SK-N-SH treated with all-trans-retinoic acid at 6 μM for 48 hours (cell line): ENCODE measurements around the gene RADIL.

Experiments
- ARNTL ChIP-seq: fragments of 450-650 bp; formaldehyde crosslinking; IDR thresholded peaks from 2 replicates; pipeline ENCODE4 v1.5.0; 2020; ENCODE audit warnings: low read depth, mild to moderate bottlenecking, moderate library complexity, borderline replicate concordance
- CREB5 ChIP-seq: fragments of 250-450 bp; sonication (Bioruptor Pico); IDR thresholded peaks from 2 replicates; pipeline ENCODE4 v1.5.1; 2020; ENCODE audit warnings: low read depth, mild to moderate bottlenecking, moderate library complexity
- ISL1 ChIP-seq: fragments of 250-450 bp; sonication (Bioruptor Pico); IDR thresholded peaks from 2 replicates; pipeline ENCODE4 v2.1.2; 2022; ENCODE audit warnings: mild to moderate bottlenecking, moderate library complexity
- OSR1 ChIP-seq: fragments of 250-450 bp; sonication (Bioruptor Pico); IDR thresholded peaks from 2 replicates; pipeline ENCODE4 v1.8.0; 2022; ENCODE audit warnings: moderate library complexity, mild to moderate bottlenecking, inconsistent platforms
- SNAI2 ChIP-seq: fragments of 250-450 bp; sonication (Bioruptor Pico); IDR thresholded peaks from 2 replicates; pipeline ENCODE4 v1.5.0; 2020; ENCODE audit warnings: mild to moderate bottlenecking, moderate library complexity
- TCF4 ChIP-seq: fragments of 250-450 bp; sonication (Bioruptor Pico); IDR thresholded peaks from 2 replicates; pipeline ENCODE4 v1.8.0; 2021; ENCODE audit warnings: mild to moderate bottlenecking, moderate library complexity, borderline replicate concordance
- TOX ChIP-seq: fragments of 250-450 bp; sonication (Bioruptor Pico); IDR thresholded peaks from 2 replicates; pipeline ENCODE4 v1.8.0; 2021; ENCODE audit warnings: mild to moderate bottlenecking, moderate library complexity, borderline replicate concordance
- ZFP3 ChIP-seq: fragments of 250-450 bp; sonication (Bioruptor Pico); IDR thresholded peaks from 2 replicates; pipeline ENCODE4 v1.5.0; 2020; ENCODE audit warnings: mild to moderate bottlenecking, moderate library complexity
- ZFP30 ChIP-seq: fragments of 450-650 bp; formaldehyde crosslinking; IDR thresholded peaks from 2 replicates; pipeline ENCODE4 v1.5.0; 2022; ENCODE audit warnings: mild to moderate bottlenecking, moderate library complexity
- ZNF70 ChIP-seq: fragments of 450-650 bp; formaldehyde crosslinking; IDR thresholded peaks from 2 replicates; pipeline ENCODE4 v1.5.0; 2020; ENCODE audit warnings: mild to moderate bottlenecking, moderate library complexity
- TF ChIP-seq, protein P1 (sequence below): fragments of 250-450 bp; sonication (Bioruptor Pico); IDR thresholded peaks from 2 replicates; pipeline ENCODE4 v1.8.0; 2020; ENCODE audit warnings: mild to moderate bottlenecking, moderate library complexity, borderline replicate concordance

DNA sequence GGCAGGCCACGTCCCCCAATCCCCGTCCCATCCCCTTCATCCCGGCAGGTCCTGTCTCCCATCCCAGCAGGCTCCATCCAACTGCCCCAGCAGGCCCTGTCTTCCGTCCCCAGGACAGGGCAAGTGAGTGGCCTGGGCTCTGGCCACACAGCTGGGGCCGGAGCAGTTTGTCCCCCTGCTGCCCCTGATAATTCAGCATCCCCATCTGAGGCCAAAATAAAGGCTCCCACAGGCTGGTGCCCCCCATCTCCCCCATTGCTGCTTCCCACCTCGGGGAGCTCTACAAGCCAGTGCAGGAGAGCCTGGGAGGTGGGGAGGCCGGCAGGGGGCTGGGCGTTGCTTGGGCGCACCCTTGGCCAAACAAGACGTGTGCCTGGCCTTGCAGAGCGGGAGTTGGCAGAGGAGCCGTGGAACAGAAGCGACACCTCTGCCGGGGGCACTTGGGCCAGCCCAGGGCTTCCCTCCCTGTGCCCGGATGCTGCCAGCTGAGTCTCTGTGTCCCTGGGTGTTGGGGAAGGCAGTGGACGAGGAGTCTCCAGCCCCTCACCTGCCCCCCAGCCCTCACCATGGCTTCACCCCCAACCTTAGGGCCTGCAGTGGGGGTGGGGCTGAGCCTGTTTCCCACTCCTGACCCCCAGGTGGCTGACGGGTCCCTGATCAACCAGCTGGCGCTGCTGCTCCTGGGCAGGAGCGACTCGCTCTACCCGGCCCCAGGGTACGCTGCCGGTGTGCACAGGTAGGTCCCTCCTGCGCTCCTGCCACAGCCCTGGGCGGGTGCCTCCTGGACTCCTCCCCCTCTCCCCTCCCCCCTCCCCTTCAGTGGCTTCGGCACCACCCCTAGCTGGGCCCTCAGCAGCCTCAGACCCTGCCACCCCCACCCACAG lies 94.1 kb downstream of the RADIL start:
- TF ChIP-seq OSR1 (CRISPR knock-in tag) (no peak), ISL1 (CRISPR knock-in tag) (no peak), TOX (CRISPR knock-in tag) (no peak), ZFP30 (CRISPR knock-in tag) (no peak), SNAI2 (CRISPR knock-in tag) (no peak), TCF4 (CRISPR knock-in tag) (no peak), ARNTL (no peak), ZNF70 (CRISPR knock-in tag) (no peak), ZFP3 (CRISPR knock-in tag) (no peak), CREB5 (CRISPR knock-in tag) (no peak)
- TF ChIP-seq, protein P1, sequence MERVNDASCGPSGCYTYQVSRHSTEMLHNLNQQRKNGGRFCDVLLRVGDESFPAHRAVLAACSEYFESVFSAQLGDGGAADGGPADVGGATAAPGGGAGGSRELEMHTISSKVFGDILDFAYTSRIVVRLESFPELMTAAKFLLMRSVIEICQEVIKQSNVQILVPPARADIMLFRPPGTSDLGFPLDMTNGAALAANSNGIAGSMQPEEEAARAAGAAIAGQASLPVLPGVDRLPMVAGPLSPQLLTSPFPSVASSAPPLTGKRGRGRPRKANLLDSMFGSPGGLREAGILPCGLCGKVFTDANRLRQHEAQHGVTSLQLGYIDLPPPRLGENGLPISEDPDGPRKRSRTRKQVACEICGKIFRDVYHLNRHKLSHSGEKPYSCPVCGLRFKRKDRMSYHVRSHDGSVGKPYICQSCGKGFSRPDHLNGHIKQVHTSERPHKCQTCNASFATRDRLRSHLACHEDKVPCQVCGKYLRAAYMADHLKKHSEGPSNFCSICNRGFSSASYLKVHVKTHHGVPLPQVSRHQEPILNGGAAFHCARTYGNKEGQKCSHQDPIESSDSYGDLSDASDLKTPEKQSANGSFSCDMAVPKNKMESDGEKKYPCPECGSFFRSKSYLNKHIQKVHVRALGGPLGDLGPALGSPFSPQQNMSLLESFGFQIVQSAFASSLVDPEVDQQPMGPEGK (CRISPR knock-in tag): no peak
